Adrenal gland (tissue), 5 donors: Measurements from ENCODE around the gene SLC45A2.

Source experiments
- CTCF ChIP-seq, 6 experiments: fragments of 450-650 bp in 4 of 6; fragments of 200-600 bp in 2 of 6; sonication (generic) in 1 of 6; IDR thresholded peaks; 1 replicate in 5 of 6; 2 replicates in 1 of 6; pipeline versions ENCODE4 v1.5.1 to v1.8.0; 2016 to 2021; ENCODE audit warnings: antibody characterized with exemption in 6 of 6, mild to moderate bottlenecking in 2 of 6, moderate library complexity in 1 of 6
- POLR2A ChIP-seq, 2 donors: fragments of 450-650 bp; IDR thresholded peaks; one replicate each; pipeline ENCODE4 v1.6.1; 2017; ENCODE audit warnings: antibody characterized with exemption in 2 of 2, mild to moderate bottlenecking in 2 of 2, moderate library complexity in 1 of 2
- donor health status: DM: no; HTN: no; CAD: no.

- TF ChIP-seq CTCF (IDR thresholded peaks at IDR 0.05), result no peak
- no peak for TF ChIP-seq POLR2A (IDR thresholded peaks at IDR 0.05)
These were observed 26.3 kb downstream of the SLC45A2 start for GRCh38 chr5:33958176-33958575.
